GM19452 (cell line): ENCODE results near the gene APBA3.
"Not testable (repeated sequence)": the region's sequence is repeated elsewhere in the genome, so short reads cannot be mapped to it uniquely, and the experiment has no call there.

Experiments used
- ATAC-seq: cut with Tn5 transposase; IDR thresholded peaks from one replicate; pipeline ENCODE4 v1.9.1; 2021; ENCODE audit not compliant: unreplicated experiment

Gene APBA3

DNA sequence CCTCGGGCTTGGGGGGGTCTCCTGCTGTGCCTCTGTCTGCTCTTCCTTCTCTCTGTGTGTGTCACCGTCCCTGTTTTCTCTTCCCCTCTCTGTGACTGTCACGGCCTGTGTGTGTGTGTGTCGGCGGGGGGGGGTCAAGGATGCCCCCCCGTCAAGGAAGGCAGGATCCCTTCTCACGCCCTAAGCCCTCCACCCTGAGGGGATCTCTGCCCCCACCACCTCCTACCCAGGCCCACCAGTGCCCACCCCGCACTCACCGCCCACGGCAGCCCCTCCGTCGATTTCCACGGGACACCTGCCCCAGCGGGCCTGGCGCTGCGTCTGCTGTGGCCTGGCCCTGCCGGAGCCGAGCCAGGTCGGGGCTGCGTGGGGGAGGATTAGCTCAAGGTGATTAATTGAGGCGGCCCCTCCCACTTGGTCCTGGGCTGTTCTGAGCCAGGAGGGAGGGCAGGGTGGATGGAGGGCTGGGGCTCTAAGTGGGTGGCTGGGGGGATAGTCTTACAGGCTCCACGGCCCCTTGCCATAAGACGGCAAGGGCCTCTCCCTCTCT lies 10.5 kb upstream of the APBA3 start, which contains the start of gene RAX2:
Gene RAX2, minus strand, starts transcription at position 323 of the 550 bp plus-strand sequence. CDS start 486 bp downstream, outside the sequence.
- no peak for ATAC-seq

DNA sequence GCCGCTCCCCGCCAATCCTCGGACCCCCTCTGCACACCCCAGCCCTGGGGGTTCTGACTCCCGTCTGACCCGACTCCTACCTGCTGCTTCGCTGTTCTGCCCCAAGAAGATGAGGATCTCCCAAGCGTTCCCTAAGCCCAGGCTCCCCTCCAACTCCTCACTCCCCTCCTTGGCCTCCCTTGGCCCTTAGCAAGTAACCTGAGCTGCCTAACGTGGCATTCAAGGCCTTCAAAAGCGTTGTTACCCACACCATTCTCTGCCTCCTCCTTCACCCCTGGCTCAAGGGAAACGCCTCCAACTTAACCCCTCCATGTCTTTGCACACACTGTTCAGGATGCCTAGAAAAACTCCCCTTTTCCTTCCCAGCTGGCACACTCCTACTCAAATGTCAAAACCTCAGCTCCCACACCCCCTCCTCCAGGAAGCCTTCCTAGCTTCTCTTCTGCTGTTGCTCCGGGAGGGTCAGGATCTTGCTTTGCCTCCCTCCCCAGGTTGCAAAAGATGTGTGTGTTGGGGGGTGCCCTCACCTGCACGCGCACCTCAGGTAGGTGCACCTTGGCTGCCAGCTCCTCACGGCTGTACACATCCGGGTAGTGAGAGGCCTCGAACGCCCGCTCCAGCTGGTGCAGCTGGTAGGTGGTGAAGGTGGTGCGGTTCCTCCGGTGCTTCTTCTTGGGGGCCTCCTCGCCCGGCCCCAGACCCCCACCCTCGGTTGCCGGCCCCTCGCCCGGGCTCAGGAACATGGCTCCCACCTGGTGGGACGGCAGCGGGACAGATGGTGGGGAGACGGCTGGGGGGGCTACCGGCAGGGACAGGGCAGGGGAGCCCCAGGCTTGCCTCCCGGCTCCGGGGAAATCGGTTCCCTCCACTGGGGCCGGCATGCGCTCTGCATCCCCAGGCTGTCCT lies 9.8 kb upstream of the APBA3 start:
- no peak for ATAC-seq

DNA sequence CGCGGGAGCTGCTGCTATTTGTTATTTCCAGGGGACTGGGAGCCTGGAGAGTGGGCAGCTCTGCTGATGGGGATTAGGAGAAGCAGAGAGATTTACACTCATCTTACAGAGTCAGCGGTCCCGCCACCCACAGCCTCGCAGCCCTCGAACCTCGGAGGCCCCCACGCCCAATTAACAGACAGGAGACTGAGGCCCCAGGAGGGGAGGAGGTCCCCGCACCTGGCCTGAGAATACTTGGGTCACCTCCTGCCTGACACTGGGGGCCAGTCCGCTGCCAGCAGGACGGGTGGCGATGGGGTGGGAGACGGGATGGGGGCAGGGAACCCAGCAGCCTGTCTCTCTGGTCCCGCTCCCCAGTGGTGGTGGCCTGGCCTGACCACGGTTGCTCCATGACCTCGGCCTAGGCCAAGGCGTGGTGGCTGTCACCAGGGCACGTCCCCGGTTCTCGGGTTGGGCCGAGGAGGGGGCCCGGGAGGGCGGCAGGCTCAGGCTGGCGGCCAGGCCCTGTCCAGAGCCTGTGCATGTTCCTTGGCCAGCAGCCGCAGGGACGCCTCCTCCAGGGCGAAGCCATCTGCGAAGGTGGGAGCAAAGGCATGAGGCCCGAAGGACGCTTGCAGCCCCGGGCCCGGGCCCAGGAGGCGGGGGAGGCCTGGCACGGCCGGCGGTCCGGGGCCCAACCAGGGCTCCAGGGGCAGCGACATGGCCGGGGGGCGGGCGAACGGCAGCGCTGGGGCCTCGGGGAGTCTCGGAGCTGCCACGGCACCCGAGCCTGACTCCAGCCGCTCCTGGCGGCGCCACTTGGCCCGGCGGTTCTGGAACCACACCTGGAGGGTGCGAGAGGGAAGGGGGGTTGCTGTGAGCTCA lies 8.9 kb upstream of the APBA3 start:
- no peak for ATAC-seq

DNA sequence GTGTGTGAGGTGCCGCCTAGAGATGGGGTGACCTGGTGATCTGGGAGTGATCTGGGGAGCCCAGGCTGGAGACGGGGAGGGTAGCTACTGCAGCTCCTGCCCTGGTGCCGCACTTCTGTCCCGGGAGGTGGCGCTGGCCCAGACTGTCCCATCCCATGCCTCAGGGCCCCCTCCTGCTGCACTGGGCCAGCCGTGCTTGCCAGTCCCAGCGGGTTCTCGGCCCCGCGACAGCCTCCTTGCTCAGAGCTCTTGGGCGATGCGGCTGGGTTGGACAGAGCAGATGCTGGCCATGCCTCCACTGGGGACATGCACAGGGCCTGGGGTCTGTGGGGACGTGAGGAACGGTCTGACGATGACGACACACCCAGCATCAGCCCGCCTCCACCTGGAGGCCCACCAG lies 8.0 kb upstream of the APBA3 start:
- ATAC-seq = no peak

DNA sequence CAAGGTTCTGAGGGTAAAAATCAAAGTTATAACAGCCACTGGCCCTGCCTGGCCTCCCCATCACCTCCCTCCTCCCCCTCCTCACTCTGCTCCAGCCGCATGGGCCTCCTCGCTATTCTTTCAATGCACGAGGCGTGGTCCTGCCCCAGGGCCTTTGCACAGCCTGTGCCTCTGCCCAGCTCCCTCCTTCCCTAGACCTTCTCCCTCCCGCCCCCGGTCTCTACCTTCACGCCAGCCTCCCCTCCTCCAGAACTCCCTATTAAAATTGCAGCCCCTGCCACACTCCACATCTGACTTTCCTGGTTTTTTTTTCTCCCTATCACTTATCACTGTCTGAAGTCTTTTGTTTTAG lies 7.2 kb upstream of the APBA3 start:
- no peak for ATAC-seq

DNA sequence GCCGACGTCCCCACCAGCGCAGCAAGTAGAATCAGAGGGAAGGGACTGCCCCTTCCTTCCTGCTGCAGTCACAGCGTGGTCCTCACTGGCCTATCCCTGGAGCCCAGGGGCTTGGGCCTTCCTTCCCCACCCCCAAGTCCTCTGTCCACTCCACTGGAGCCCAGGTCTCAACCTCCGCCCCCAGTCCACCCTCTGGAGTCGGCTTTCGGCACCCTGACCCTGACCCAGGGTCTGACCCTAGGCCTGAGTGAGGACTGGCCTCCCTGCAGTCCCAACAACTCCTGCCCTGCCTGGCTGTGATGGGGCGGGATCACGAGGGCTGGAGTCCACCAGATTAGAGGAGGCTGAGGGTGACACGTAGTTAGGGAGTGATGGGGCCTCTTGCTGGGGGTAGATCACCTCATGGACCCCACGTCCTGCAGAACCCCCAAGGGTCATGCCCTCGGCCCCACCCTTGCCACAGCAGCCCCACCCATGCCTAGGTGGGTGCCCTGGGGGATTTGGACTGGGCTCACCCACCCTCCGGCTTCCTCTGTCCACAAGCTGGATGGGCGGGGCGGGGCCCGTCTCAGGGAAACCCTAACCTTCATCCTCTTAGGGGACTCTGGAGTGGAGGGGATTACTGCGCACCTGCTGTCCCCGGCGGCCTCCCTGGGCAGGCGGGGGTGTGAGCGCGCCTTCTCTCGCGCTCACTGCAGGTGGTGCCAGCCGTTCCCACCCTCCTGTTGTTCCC lies 6.7 kb upstream of the APBA3 start:
- no peak for ATAC-seq

DNA sequence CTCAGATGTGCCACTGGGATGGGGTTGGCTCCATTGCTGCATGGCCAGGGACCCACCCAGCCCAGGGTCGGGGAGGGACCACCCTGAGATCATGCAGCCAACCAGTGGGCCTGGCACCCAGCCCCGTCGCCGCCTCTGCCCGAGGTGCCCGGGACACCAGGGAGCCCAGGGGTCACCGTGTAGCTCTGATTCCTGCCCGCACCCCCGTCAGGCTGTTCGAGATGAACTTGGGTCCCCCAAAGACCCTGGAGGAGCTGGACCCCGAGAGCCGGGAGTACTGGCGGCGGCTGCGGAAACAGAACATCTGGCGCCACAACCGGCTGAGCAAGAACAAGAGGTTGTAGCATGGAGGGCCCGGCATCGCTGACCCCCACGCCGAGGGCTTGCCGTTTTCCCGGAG lies 5.6 kb upstream of the APBA3 start:
- no peak for ATAC-seq

DNA sequence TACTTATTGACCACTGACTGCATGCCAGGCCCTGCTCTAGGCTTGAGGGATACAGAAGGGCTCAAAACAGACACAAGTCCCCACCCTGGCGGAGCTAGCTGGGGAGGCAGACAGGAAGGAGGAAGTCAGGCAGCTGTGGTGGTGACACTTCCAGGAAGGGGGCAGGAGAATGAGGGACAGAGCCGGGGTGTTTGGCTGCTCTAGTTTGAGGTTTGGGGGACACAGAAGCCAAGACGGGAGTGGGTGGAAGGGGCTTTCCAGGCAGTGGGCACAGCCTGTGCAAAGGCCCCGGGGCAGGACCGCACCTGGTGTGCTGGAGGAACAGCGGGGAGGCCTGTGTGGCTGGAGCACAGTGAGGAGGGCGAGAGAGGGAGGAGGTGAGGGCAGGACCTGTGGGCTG lies 5.0 kb upstream of the APBA3 start:
- ATAC-seq = no peak

DNA sequence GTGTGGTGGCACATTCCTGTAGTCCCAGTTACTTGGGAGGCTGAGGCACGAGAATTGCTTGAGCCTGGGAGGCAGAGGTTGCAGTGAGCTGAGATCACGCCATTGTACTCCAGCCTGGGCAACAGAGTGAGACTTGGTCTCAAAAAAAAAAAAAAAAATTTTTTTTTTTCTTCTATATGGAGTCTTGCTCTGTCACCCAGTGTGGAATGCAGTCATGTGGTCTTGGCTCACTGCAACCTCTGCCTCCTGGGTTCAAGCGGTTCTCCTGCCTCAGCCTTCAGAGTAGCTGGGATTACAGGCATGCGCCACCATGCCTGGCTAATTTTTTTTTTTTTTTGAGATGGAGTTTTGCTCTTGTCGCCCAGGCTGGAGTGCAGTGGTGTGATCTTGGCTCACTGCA lies 4.3 kb upstream of the APBA3 start:
- ATAC-seq = not testable (repeated sequence)

DNA sequence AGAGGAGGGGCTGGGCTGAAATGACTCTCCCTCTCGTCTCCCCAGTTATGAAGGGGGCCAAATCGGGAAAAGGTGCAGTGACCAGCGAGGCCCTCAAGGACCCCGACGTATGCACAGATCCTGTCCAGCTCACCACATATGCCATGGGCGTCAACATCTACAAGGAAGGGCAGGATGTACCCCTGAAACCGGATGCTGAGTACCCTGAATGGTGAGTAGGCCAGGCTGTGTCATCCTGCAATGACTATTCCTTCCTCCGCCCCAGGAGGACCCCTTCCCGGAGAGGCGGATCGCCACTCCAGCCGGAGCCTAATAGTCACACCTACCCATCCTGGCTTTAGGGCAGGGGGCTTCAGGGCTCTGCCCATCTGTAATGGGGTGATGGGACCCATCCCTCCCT lies 3.6 kb upstream of the APBA3 start:
- ATAC-seq = no peak

DNA sequence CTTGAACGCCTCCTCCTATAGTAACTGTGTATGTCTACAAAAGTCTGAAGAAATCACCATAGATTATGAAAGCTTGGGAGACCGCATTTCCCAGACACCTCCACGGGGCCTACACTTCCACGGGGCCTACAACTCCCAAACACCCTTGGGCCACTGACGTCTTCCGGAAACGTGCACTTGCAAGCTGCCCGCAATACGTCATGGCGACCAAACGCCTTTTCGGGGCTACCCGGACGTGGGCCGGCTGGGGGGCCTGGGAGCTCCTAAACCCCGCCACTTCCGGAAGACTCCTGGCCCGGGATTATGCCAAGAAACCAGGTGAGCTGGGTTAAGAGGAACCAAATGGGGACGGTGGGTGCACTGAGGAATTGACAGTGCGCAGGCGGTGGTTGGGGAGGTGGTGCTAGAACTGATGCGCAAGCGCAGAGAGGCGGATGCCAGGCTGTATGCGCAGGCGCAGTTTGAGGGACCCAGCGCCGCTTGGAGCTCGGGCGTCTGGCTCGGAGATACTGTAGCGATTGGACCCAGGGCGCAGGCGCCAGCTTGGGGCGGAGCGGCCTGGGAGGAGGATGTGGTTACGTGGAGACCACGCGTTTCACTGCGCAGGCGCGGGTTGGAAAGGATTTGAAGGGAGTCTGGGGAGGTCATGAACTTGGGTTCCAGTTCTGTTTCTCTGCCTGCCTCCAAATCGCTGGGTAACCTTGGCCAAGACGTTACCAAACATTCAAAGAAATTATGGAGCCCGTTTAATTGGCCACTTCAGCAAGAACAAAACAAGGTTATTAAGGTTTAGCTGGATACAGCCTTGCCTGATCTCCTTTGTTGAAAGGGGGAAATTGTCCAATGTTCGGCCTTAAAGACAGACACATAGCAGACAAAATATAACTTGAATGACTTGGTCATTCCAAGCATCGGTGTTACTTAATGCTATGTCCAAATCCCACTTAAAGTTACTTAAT lies 1.3 kb upstream of the APBA3 start, which contains the start of gene MRPL54:
Gene MRPL54, plus strand, starts transcription at position 182 of the 959 bp plus-strand sequence. Its CDS starts 19 bp downstream, at position 201.
- ATAC-seq = peak; percentile 65

DNA sequence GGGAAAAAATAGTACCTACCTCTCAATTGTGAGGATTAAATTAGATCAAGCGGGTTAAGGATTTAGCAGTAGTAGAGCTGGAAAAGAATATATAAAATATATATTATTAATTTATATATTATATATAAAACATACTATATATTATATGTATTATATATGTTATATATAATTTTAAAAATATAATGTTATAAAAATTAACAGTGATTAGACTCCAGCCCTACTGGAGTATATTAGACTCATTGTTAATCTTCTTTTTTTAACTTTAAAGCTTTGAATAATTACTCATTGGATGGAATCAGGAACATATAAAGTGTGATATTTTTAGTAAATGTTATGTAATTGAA lies 610 bp upstream of the APBA3 start:
- no peak for ATAC-seq

DNA sequence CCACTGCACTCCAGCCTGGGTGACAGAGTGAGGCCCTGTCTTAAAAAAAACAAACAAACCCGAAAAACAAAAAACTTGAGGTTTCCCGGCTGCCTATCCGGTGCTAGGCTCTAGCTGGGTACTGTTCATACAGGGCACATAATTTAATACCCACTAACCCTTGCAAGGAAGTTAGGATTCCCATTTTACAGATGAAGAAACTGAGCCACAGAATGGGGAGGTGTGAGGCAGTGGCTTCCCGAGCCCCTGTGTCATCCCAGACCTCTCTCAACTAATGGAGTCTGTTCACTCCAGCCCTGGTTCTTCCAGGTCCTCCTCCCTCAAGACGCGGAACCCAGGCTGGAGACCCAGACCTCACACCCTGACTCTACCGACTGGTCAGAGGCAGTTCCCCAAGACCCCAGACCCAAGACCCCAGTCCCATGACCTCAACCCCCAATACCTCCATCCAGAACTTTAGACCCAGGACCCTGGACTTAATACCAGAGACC lies 576 bp downstream of the APBA3 start:
- ATAC-seq = no peak

DNA sequence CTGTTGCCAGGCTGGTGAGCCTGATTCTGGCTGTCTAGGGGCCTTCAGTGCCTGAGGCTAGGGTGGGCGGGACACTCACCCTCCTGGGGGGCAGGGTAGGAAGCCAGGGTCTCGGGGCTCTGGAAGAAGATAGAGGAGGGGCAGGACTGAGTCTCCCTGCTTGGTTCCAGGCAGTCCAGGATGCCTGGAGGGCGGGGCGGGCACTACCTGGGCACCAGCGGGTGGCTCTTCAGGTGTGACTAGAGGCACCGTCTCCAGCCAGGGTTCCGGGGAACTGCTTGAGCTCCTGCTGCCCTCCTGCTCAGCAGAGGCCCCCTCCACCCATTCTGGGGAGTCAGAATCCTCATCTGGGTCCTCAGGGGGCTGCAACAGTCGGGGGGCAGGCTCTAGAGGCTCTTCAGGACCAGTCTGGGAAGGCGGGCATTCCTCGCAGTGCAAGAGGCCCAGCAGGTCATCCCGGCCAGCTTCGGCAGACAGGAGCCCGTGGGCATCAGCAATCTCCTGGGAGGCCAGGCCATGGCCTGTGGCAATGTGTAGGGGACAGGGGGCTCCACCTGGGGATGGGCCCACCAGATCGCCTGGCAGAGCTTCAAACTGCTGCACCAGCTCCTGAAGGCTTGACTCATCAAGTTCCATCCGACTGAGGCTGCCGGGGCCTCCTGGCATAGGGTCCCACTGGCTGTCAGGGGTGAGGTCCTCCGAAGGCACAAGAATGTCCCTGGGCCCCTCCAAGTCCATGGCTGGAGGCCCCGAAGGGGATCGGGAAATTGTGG lies 1.8 kb downstream of the APBA3 start:
- no peak for ATAC-seq

DNA sequence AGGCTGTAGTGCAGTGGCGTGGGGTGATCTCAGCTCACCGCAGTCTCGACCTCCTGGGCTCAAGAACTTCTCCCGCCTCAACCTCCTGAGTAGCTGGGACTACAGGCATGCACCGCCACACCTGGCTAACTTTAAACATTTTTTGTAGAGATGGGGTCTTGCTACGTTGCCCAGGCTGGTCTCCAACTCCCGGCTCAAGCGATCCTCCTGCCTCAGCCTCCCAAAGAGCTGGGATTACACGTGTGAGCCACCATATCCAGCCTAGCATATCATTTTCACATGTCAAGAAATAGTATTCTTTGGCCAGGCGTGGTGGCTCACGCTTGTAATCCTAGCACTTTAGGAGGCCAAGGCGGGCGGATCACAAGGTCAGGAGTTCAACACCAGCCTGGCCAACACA lies 3.2 kb downstream of the APBA3 start:
- not testable (repeated sequence) for ATAC-seq

DNA sequence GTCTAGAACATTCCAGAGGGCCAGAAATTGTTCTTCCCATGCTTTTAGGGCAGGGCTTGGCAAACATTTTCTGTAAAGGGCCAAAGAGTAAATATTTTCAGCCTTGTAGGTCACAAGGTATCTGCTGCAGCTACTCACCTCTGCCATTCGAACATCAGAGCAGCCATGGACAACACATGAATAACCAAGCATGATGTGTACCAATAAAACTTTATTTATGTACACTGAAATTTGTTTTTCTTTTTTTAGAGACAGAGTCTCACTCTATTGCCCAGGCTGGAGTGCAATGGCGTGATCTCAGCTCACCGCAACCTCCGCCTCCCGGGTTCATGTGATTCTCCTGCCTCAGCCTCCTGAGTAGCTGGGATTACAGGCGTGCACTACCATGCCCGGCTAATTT lies 3.8 kb downstream of the APBA3 start:
- ATAC-seq = not testable (repeated sequence)

DNA sequence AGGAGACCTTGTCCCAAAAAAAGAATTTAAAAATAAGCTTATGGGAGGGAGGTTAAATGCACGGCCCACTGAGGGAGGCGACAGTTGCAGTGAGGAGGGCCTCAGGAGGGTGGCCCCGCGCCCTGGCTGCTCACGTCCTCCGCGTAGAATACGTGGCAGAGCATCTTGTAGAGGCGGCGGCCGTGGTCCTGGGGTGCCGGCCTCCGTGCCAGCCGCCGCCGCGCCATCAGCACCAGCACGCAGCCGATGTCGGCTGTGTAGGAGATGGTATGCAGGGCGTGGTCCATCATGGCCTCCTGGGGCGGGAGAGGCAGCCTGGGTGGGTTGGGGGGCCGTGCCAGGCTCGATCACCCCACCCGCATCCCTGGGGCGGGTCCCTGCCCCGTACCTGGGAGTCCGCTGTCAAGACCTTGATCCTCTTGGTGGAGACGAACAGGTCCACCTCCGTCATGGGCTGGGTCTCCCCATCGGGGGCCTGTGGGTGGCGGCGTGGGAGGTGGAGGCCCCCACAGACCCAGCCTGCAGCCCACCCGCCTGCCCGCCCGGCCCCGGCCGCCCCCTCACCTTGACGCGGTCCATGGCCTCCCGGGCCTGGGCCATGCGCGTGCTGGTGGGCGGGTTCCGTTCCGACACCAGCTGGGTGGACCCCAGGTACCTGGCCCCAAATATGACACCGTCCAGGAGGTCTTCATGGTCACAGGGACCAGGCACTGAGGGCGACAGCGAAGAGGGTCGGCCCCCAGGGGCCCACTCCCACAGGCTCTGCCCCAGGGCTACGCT lies 7.7 kb downstream of the APBA3 start:
- ATAC-seq = no peak

DNA sequence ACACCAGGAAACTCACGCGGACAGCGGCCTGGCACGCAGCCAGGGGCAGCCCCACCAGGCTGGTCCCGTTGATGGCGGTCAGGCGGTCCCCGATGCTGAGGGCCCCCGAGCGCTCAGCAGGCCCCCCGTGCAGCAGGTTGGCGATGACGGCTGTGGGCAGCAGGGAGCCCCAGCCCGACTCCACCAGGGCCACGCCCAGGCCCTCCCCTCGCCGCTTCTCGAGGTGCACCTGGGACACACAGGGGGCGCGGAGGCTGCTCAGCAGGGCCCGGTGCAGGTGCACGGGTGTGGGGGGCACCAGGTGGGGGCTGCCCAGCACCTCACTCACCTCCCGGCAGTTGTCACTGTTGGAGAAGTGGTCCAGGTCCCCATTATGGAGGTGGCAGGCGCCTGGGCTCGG lies 9.0 kb downstream of the APBA3 start:
- no peak for ATAC-seq
